GM18505 (cell line): ENCODE measurements around the gene ZBTB46.
"Not testable (repeated sequence)": the region's sequence is repeated elsewhere in the genome, so short reads cannot be mapped to it uniquely, and the experiment has no call there.

Experiments used
- ATAC-seq: cut with Tn5 transposase; IDR thresholded peaks from one replicate; pipeline ENCODE4 v1.9.1; 2021; ENCODE audit not compliant: unreplicated experiment
- POLR2A ChIP-seq: IDR thresholded peaks from 4 replicates; pipeline ENCODE4 v1.6.1; 2011; ENCODE audit warnings: borderline replicate concordance; ENCODE audit not compliant: insufficient read depth, insufficient read length; ENCODE audit errors: extremely low read depth

ZBTB46 gene

GRCh38 chr20:63790572-63791168 is 40.4 kb downstream of the ZBTB46 start:
- no peak for TF ChIP-seq POLR2A
- ATAC-seq = no peak

GRCh38 chr20:63789836-63790571 is 41.1 kb downstream of the ZBTB46 start:
- ATAC-seq = no peak
- no peak for TF ChIP-seq POLR2A

GRCh38 chr20:63787749-63788148 is 43.3 kb downstream of the ZBTB46 start:
- TF ChIP-seq POLR2A = no peak
- no peak for ATAC-seq

- no peak for TF ChIP-seq POLR2A
- ATAC-seq = no peak
Measured at GRCh38 chr20:63787302-63787701, 43.8 kb downstream of the ZBTB46 start.

- no peak for TF ChIP-seq POLR2A
- ATAC-seq = no peak
Measured at GRCh38 chr20:63785691-63786131, 45.4 kb downstream of the ZBTB46 start.

GRCh38 chr20:63783970-63784369 is 47.1 kb downstream of the ZBTB46 start:
- no peak for ATAC-seq
- no peak for TF ChIP-seq POLR2A

- TF ChIP-seq POLR2A = no peak
- no peak for ATAC-seq
Measured at GRCh38 chr20:63782521-63782971, 48.5 kb downstream of the ZBTB46 start.

GRCh38 chr20:63782051-63782471 is 49.0 kb downstream of the ZBTB46 start:
- ATAC-seq = no peak
- TF ChIP-seq POLR2A = no peak

GRCh38 chr20:63781181-63781580 is 49.9 kb downstream of the ZBTB46 start:
- no peak for TF ChIP-seq POLR2A
- ATAC-seq = no peak

- no peak for TF ChIP-seq POLR2A
- no peak for ATAC-seq
Measured at GRCh38 chr20:63778857-63779256, 52.2 kb downstream of the ZBTB46 start.

GRCh38 chr20:63778034-63778752 is 52.9 kb downstream of the ZBTB46 start:
- no peak for TF ChIP-seq POLR2A
- no peak for ATAC-seq

GRCh38 chr20:63777614-63778013 is 53.5 kb downstream of the ZBTB46 start:
- no peak for ATAC-seq
- no peak for TF ChIP-seq POLR2A

GRCh38 chr20:63776875-63777274 is 54.2 kb downstream of the ZBTB46 start:
- ATAC-seq = not testable (repeated sequence)
